H1 (cell line): ENCODE data around the gene UGT1A1. TPM values are rescaled to one million over a fixed set of nuclear protein-coding genes. Genes with fewer than 3 reads are reported as not detected.

Experiments used
- CTCF ChIA-PET: fragments of 300-600 bp; sonication (Branson Sonifier 250); formaldehyde crosslinking; loops from one replicate; lab custom pipeline; 2021; ENCODE audit not compliant: partially characterized antibody; lab: Charles Lee
- POLR2A ChIA-PET: fragments of 300-600 bp; sonication (Branson Sonifier 250); formaldehyde crosslinking; loops from one replicate; lab custom pipeline; 2021; ENCODE audit warnings: inconsistent platforms; ENCODE audit not compliant: partially characterized antibody; lab: Charles Lee
- DNase-seq, 2 experiments: peaks; one replicate each; pipeline versions ENCODE4 v3.0.0 to v3.0.0-alpha.2; 2010 to 2022; ENCODE audit warnings: low spot score in 2 of 2, low read depth in 1 of 2, mixed read lengths in 1 of 2
- FAIRE-seq: peaks from 2 replicates; lab custom pipeline; 2011; peaks lifted over from hg19 to GRCh38; lab: Jason Lieb, UNC
- H2AFZ ChIP-seq: 2 replicates; pipeline ENCODE4 v1.8.1; 2012; ENCODE audit warnings: low read length, inconsistent platforms
- H2AK5ac ChIP-seq: 2 replicates; pipeline ENCODE4 v1.6.1; 2013; ENCODE audit warnings: low read depth, low read length
- H2BK120ac ChIP-seq: replicated peaks from 2 replicates; pipeline ENCODE3; 2013; ENCODE audit warnings: low read depth, low read length, inconsistent platforms
- H2BK12ac ChIP-seq: 2 replicates; pipeline ENCODE4 v1.6.1; 2013; ENCODE audit warnings: low read depth, low read length
- H2BK15ac ChIP-seq: 2 replicates; pipeline ENCODE4 v1.6.1; 2013; ENCODE audit warnings: low read length
- H2BK20ac ChIP-seq: 2 replicates; pipeline ENCODE4 v1.6.1; 2013; ENCODE audit warnings: low read length
- H2BK5ac ChIP-seq: 2 replicates; pipeline ENCODE4 v1.6.1; 2013; ENCODE audit warnings: low read depth, low read length
- H3K14ac ChIP-seq: 2 replicates; pipeline ENCODE4 v1.6.1; 2013; ENCODE audit warnings: inconsistent platforms; ENCODE audit not compliant: insufficient read length
- H3K18ac ChIP-seq: 2 replicates; pipeline ENCODE4 v1.6.1; 2013; ENCODE audit warnings: low read length; ENCODE audit errors: extremely low read depth
- H3K23ac ChIP-seq: 2 replicates; pipeline ENCODE4 v1.6.1; 2013; ENCODE audit warnings: inconsistent platforms; ENCODE audit not compliant: insufficient read length
- H3K23me2 ChIP-seq: 2 replicates; pipeline ENCODE4 v1.6.1; 2013; ENCODE audit warnings: low read depth, low read length
- H3K27ac ChIP-seq: 2 replicates; pipeline ENCODE4 v1.6.1; 2011; ENCODE audit warnings: low read depth, low read length, inconsistent platforms
- H3K27me3 ChIP-seq, 4 experiments: replicated peaks in 1 of 4; 1 replicate in 1 of 4; 2 replicates in 3 of 4; pipeline versions ENCODE4 v1.6.1 to v1.8.1; 2011 to 2013; ENCODE audit warnings: low read length in 3 of 4, mild to moderate bottlenecking in 3 of 4, inconsistent platforms in 2 of 4, mixed read lengths in 2 of 4, moderate library complexity in 1 of 4; ENCODE audit not compliant: control insufficient read depth in 3 of 4, insufficient read depth in 3 of 4; ENCODE audit errors: extremely low read depth in 1 of 4
- H3K36me3 ChIP-seq, 4 experiments: 2 replicates each; pipeline versions ENCODE4 v1.6.1 to v1.8.1; 2011 to 2013; ENCODE audit warnings: mild to moderate bottlenecking in 4 of 4, low read length in 3 of 4, moderate library complexity in 2 of 4, control low read depth in 1 of 4, inconsistent platforms in 1 of 4; ENCODE audit not compliant: insufficient read depth in 4 of 4, control insufficient read depth in 2 of 4
- H3K4ac ChIP-seq: replicated peaks from 2 replicates; pipeline ENCODE3; 2013; ENCODE audit warnings: low read length, low read depth, mixed read lengths, inconsistent platforms; ENCODE audit not compliant: insufficient read length
- H3K4me1 ChIP-seq, 4 experiments: replicated peaks in 1 of 4; 1 replicate in 1 of 4; 2 replicates in 3 of 4; pipeline versions ENCODE4 v1.6.1 to v1.8.1; 2011 to 2013; ENCODE audit warnings: low read length in 3 of 4, inconsistent platforms in 2 of 4, mixed read lengths in 1 of 4; ENCODE audit not compliant: insufficient read depth in 4 of 4, control insufficient read depth in 3 of 4
- H3K4me2 ChIP-seq, 2 experiments: 2 replicates each; pipeline versions ENCODE4 v1.6.1 to v1.8.1; 2011 to 2013; ENCODE audit warnings: low read depth in 2 of 2, low read length in 2 of 2, control low read depth in 1 of 2, inconsistent platforms in 1 of 2, mild to moderate bottlenecking in 1 of 2; ENCODE audit not compliant: insufficient read depth in 1 of 2
- H3K4me3 ChIP-seq, 4 experiments: fragments of 200-600, 300-600 bp in 1 of 4; sonication (generic), shearing (Covaris generic), sonication (Bioruptor Twin) in 1 of 4; 2 replicates each; pipeline versions ENCODE4 v1.5.1 to v1.8.1; 2011 to 2016; ENCODE audit warnings: low read length in 4 of 4, low read depth in 3 of 4, control low read depth in 2 of 4, inconsistent platforms in 2 of 4, mild to moderate bottlenecking in 2 of 4, mixed read lengths in 1 of 4, moderate library complexity in 1 of 4; ENCODE audit not compliant: insufficient read depth in 2 of 4; ENCODE audit errors: extremely low read depth in 1 of 4
- H3K56ac ChIP-seq: replicated peaks from 2 replicates; pipeline ENCODE3; 2013; ENCODE audit warnings: low read depth, mild to moderate bottlenecking, mixed read lengths, low read length, inconsistent platforms; ENCODE audit not compliant: insufficient read length
- H3K79me1 ChIP-seq: 2 replicates; pipeline ENCODE4 v1.6.1; 2013; ENCODE audit warnings: low read depth, low read length, control low read depth
- H3K79me2 ChIP-seq, 2 experiments: 2 replicates each; pipeline versions ENCODE4 v1.6.1 to v1.8.1; 2012 to 2013; ENCODE audit warnings: low read length in 2 of 2, mild to moderate bottlenecking in 2 of 2, inconsistent platforms in 1 of 2; ENCODE audit not compliant: insufficient read depth in 2 of 2, control insufficient read depth in 1 of 2
- H3K9ac ChIP-seq, 4 experiments: replicated peaks in 1 of 4; 1 replicate in 1 of 4; 2 replicates in 3 of 4; pipeline versions ENCODE4 v1.6.1 to v1.8.1; 2011 to 2013; ENCODE audit warnings: low read depth in 3 of 4, low read length in 3 of 4, control low read depth in 2 of 4, mild to moderate bottlenecking in 2 of 4, moderate library complexity in 2 of 4, inconsistent platforms in 1 of 4; ENCODE audit errors: extremely low read depth in 1 of 4
- H3K9me3 ChIP-seq, 2 experiments: 2 replicates each; pipeline versions ENCODE4 v1.6.1 to v1.8.1; 2012 to 2013; ENCODE audit warnings: mild to moderate bottlenecking in 2 of 2, moderate library complexity in 2 of 2, control low read depth in 1 of 2, inconsistent platforms in 1 of 2, low read depth in 1 of 2, low read length in 1 of 2, mixed read lengths in 1 of 2; ENCODE audit not compliant: insufficient read depth in 2 of 2
- H4K20me1 ChIP-seq, 2 experiments: replicated peaks in 1 of 2; 2 replicates each; pipeline versions ENCODE3 to v1.8.1; 2011 to 2013; ENCODE audit warnings: inconsistent platforms in 2 of 2, low read length in 2 of 2, mild to moderate bottlenecking in 1 of 2; ENCODE audit not compliant: insufficient read depth in 2 of 2, control insufficient read depth in 1 of 2
- H4K5ac ChIP-seq: 2 replicates; pipeline ENCODE4 v1.6.1; 2013; ENCODE audit warnings: low read length, low read depth, mixed read lengths, inconsistent platforms; ENCODE audit not compliant: insufficient read length
- H4K8ac ChIP-seq: 2 replicates; pipeline ENCODE4 v1.8.0; 2013; ENCODE audit warnings: mild to moderate bottlenecking, moderate library complexity, low read length, inconsistent platforms; ENCODE audit not compliant: insufficient read depth; ENCODE audit errors: extremely low read depth
- H4K91ac ChIP-seq: replicated peaks from 2 replicates; pipeline ENCODE3; 2013; ENCODE audit warnings: low read length, mixed read lengths, inconsistent platforms; ENCODE audit not compliant: insufficient read length
- E2F6 ChIP-seq: IDR thresholded peaks from 2 replicates; pipeline ENCODE4 v1.6.1; 2012; ENCODE audit warnings: inconsistent platforms
- POU5F1 ChIP-seq: IDR thresholded peaks from 2 replicates; pipeline ENCODE4 v1.6.1; 2011; ENCODE audit warnings: low read depth, mild to moderate bottlenecking, low read length, moderate library complexity
- WGBS, 2 experiments: shearing (Covaris generic) in 1 of 2; methylation state at CpG; one replicate each; pipeline versions ENCODE4 v1.1.6 to v1.1.7; 2013 to 2015; ENCODE audit warnings: low lambda C conversion rate in 2 of 2, mixed read lengths in 2 of 2, inconsistent platforms in 1 of 2, low coverage in 1 of 2, missing lambda C conversion rate in 1 of 2; ENCODE audit not compliant: insufficient replicate concordance in 2 of 2, insufficient coverage in 1 of 2, insufficient read length in 1 of 2; ENCODE audit errors: extremely low coverage in 1 of 2, missing lambda C conversion rate in 1 of 2; 5-methylcytosine and 5-hydroxymethylcytosine counted together
- polyA plus RNA-seq, 7 experiments: library from polyadenylated mRNA; depleted of rRNA in 3 of 7; stranded (reverse) in 5 of 7; unstranded in 2 of 7; fragments of >200 nt in 5 of 7; fragments of 200-250 nt in 2 of 7; gene quantifications; 1 replicate in 5 of 7; 2 replicates in 1 of 7; 4 replicates in 1 of 7; pipeline versions ENCODE4 v1.2.1 to v1.2.3, GENCODE V29; 2011 to 2013; ENCODE audit warnings: missing spikeins in 2 of 7, mixed read lengths in 2 of 7
- total RNA-seq: library from RNA; stranded (reverse); fragmentation: NEBNext Ultra II Directional; extraction: Animal tissue kit (Norgen Biotek cat#: 25700); gene quantifications from 2 replicates; pipeline ENCODE4 v1.2.1, GENCODE V29; 2021

Gene UGT1A1
- total and polyA plus RNA-seq, 2 of the 8 experiments (the other 6 are each of a cell fraction or from before 2014, with no cell fraction given): not detected

- Histone ChIP-seq H2BK15ac (no peak overlapping the region), H4K5ac (no peak overlapping the region), H3K27me3 (no peaks in the 10 kb centered on the region), H3K4me3 (no peak overlapping the region), H2AK5ac (no peak overlapping the region), H3K18ac (no peak overlapping the region), H2BK12ac (no peak overlapping the region), H3K79me2 (no peaks in the 10 kb centered on the region), H3K23ac (no peak overlapping the region), H3K4me1 (no peaks in the 10 kb centered on the region), H3K27ac (no peak overlapping the region), H3K9ac (no peak overlapping the region), H3K4ac (no peak overlapping the region)
- CTCF ChIA-PET: interaction anchor here (0.7 kb wide), 1 partner anchor 36 kb away, joined by 3 read pairs; no protein-coding TSS in a partner anchor
- FAIRE-seq: no peak
- TF ChIP-seq POU5F1: no peak
- no peak for TF ChIP-seq E2F6
- TF ChIP-seq, all 59 proteins: peak for 0
- no peaks in the 10 kb centered on the region for H4K20me1 ChIP-seq
- peaks cover 0 to 5% of the 10 kb centered on the region in 2 experiments; a peak in 1 of 4 replicates for H3K9me3 ChIP-seq
- no peak overlapping the region for H2BK20ac ChIP-seq
- POLR2A ChIA-PET: interaction anchor here (1.4 kb wide), 1 partner anchor 62 kb away, joined by 3 read pairs; the partner anchor contains the start of gene HJURP
- no peaks in the 10 kb centered on the region for H3K23me2 ChIP-seq
- no peak overlapping the region for H2AFZ ChIP-seq
- no peak overlapping the region for H3K14ac ChIP-seq
- 88% methylated on average over 9 of the region's 9 CpGs; no CpG with 5 or more reads in 1 of the 2 experiments for WGBS, 2 experiments
- no peak overlapping the region for H4K8ac ChIP-seq
- no peaks in the 10 kb centered on the region for H3K36me3 ChIP-seq
- no peak overlapping the region for H3K56ac ChIP-seq
- H3K4me2 ChIP-seq: no peak overlapping the region
- H3K79me1 ChIP-seq: no peaks in the 10 kb centered on the region
- DNase-seq: peak in 1 of 2 experiments; percentile 17
- H2BK5ac ChIP-seq: no peak overlapping the region
- H2BK120ac ChIP-seq: no peak overlapping the region
- no peak overlapping the region for H4K91ac ChIP-seq
These were observed 31.8 kb downstream of the UGT1A1 start for GRCh38 chr2:233791883-233792329.
